Osteoblast (primary cell): ENCODE data around the gene TRRAP. TPM values are rescaled to one million over a fixed set of nuclear protein-coding genes. Genes with fewer than 3 reads are reported as not detected.

ENCODE experiments used
- DNase-seq: peaks from one replicate; pipeline ENCODE4 v3.0.0; 2011; ENCODE audit warnings: low spot score, mixed read lengths; ENCODE audit not compliant: insufficient read length; ENCODE audit errors: missing footprints
- H2AFZ ChIP-seq: 2 replicates; pipeline ENCODE4 v1.6.0; 2011; ENCODE audit warnings: mild to moderate bottlenecking, low read length
- H3K27ac ChIP-seq: 2 replicates; pipeline ENCODE4 v1.5.1; 2011; ENCODE audit warnings: mild to moderate bottlenecking, low read depth, low read length, moderate library complexity
- H3K27me3 ChIP-seq: 2 replicates; pipeline ENCODE4 v1.6.0; 2012; ENCODE audit warnings: mild to moderate bottlenecking, control low read depth, inconsistent platforms, low read length, moderate library complexity; ENCODE audit not compliant: insufficient read depth
- H3K36me3 ChIP-seq: 2 replicates; pipeline ENCODE4 v1.5.1; 2011; ENCODE audit warnings: mild to moderate bottlenecking, low read length, control low read depth, moderate library complexity; ENCODE audit not compliant: insufficient read depth
- H3K4me1 ChIP-seq: 2 replicates; pipeline ENCODE4 v1.5.1; 2011; ENCODE audit warnings: mild to moderate bottlenecking, low read length, control low read depth, moderate library complexity; ENCODE audit not compliant: insufficient read depth
- H3K4me2 ChIP-seq: 2 replicates; pipeline ENCODE4 v1.6.0; 2011; ENCODE audit warnings: mild to moderate bottlenecking, low read length; ENCODE audit not compliant: insufficient read depth
- H3K4me3 ChIP-seq: fragments of 200-600 bp; sonication (generic); 3 replicates; pipeline ENCODE4 v1.5.1; 2012; ENCODE audit warnings: mild to moderate bottlenecking, low read length, inconsistent platforms; ENCODE audit not compliant: insufficient read depth
- H3K79me2 ChIP-seq: 2 replicates; pipeline ENCODE4 v1.6.0; 2012; ENCODE audit warnings: mild to moderate bottlenecking, low read length, control low read depth, inconsistent platforms; ENCODE audit not compliant: insufficient read depth
- H3K9me3 ChIP-seq: 2 replicates; pipeline ENCODE4 v1.5.1; 2011; ENCODE audit warnings: low read depth, low read length, control low read depth
- H4K20me1 ChIP-seq: 2 replicates; pipeline ENCODE4 v1.6.0; 2012; ENCODE audit warnings: mild to moderate bottlenecking, low read length, control low read depth; ENCODE audit not compliant: insufficient read depth
- CTCF ChIP-seq: IDR thresholded peaks from 2 replicates; pipeline ENCODE4 v1.5.1; 2011; ENCODE audit warnings: mild to moderate bottlenecking, low read depth, low read length, moderate library complexity; ENCODE audit errors: extremely low read depth
- total RNA-seq: library from RNA; depleted of rRNA; stranded (reverse); fragments of >200 nt; gene quantifications from 2 replicates; pipeline ENCODE4 v1.2.3, GENCODE V29; 2012

TRRAP gene
- total RNA-seq, 1 donor: 17.7 TPM

GRCh38 chr7:99003419-99003818 is 125.1 kb downstream of the TRRAP start:
- H3K4me1 ChIP-seq: peaks cover 5% of the 10 kb centered on the region
- H3K9me3 ChIP-seq: no peaks in the 10 kb centered on the region
- H3K27me3 ChIP-seq: no peaks in the 10 kb centered on the region
- H3K4me2 ChIP-seq: no peak overlapping the region
- no peak for TF ChIP-seq CTCF
- H3K36me3 ChIP-seq: peaks cover 65% of the 10 kb centered on the region
- H3K27ac ChIP-seq: no peak overlapping the region
- DNase-seq: no peak
- H3K79me2 ChIP-seq: no peaks in the 10 kb centered on the region
- H3K4me3 ChIP-seq: no peak overlapping the region
- no peak overlapping the region for H2AFZ ChIP-seq
- H4K20me1 ChIP-seq: peaks cover 4% of the 10 kb centered on the region

GRCh38 chr7:99004216-99004615 is 125.9 kb downstream of the TRRAP start:
- Histone ChIP-seq H3K4me3 (no peak overlapping the region), H3K36me3 (peaks cover 66% of the 10 kb centered on the region), H3K9me3 (no peaks in the 10 kb centered on the region), H4K20me1 (peaks cover 4% of the 10 kb centered on the region), H3K27ac (peak overlapping the region; percentile 24), H3K4me2 (no peak overlapping the region), H2AFZ (no peak overlapping the region), H3K4me1 (peaks cover 5% of the 10 kb centered on the region), H3K79me2 (no peaks in the 10 kb centered on the region), H3K27me3 (no peaks in the 10 kb centered on the region)
- no peak for TF ChIP-seq CTCF
- peak; percentile 92 for DNase-seq

DNA sequence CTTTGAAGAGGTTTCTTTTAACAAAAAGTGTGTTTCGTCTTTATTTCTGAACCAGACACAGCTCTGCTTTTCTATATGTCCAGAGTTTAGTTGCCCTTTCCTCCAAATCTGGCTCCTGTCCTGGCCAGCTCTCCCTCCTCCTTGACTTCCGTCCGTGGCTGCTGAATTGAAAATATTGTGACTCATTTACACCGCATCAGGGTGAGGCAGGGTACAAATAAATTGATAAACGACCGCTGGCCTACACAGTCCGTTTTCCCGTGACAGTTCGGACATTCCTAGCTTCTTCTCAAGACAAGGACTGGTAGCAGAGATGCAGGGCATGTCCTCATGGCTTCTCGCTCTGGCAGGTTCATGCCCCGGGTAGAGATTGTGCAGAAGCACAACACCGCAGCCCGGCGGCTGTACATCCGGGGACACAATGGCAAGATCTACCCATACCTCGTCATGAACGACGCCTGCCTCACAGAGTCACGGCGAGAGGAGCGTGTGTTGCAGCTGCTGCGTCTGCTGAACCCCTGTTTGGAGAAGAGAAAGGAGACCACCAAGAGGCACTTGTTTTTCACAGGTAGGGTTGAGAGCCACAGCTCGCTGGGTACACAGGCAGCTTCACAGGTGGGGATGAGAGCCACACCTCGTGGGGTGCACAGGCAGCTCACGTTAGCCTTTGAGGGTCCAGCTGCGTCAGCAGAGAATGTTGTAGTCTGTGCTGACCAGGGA is 126.6 kb downstream of the TRRAP start:
- peaks cover 66% of the 10 kb centered on the region for H3K36me3 ChIP-seq
- H3K4me1 ChIP-seq: peaks cover 5% of the 10 kb centered on the region
- no peaks in the 10 kb centered on the region for H3K9me3 ChIP-seq
- peak; percentile 66 for DNase-seq
- peak overlapping the region; percentile 24 for H3K27ac ChIP-seq
- H4K20me1 ChIP-seq: peaks cover 4% of the 10 kb centered on the region
- no peaks in the 10 kb centered on the region for H3K27me3 ChIP-seq
- no peak overlapping the region for H3K4me3 ChIP-seq
- H2AFZ ChIP-seq: no peak overlapping the region
- H3K79me2 ChIP-seq: no peaks in the 10 kb centered on the region
- no peak overlapping the region for H3K4me2 ChIP-seq
- TF ChIP-seq CTCF: no peak

DNA sequence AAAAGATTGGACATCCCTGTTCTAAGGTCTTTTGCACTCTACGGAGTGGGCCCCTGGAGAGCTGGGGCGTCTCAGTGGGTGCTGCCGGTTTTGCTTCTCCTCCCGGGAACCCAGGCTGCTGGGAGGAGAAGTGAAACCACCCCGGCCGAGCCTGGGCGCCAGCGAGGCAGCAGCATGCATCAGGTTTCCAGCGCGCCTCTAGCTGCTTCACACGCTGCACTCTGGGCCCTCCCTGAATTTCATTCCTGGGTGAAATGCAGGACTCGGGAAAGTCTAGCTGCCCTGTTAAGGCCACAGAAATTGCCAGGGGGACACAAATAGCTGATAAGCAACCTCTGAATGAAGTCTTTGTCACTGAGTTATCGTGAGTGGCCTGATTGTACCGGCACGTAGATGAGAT is 127.4 kb downstream of the TRRAP start:
- no peak overlapping the region for H3K4me2 ChIP-seq
- H3K36me3 ChIP-seq: peaks cover 67% of the 10 kb centered on the region
- no peaks in the 10 kb centered on the region for H3K9me3 ChIP-seq
- peaks cover 2% of the 10 kb centered on the region for H4K20me1 ChIP-seq
- H3K4me1 ChIP-seq: peaks cover 5% of the 10 kb centered on the region
- H3K4me3 ChIP-seq: no peak overlapping the region
- H3K27ac ChIP-seq: no peak overlapping the region
- no peak overlapping the region for H2AFZ ChIP-seq
- no peaks in the 10 kb centered on the region for H3K79me2 ChIP-seq
- no peak for TF ChIP-seq CTCF
- H3K27me3 ChIP-seq: no peaks in the 10 kb centered on the region
- DNase-seq: no peak
